Astrocyte of the cerebellum (primary cell): ENCODE results near the gene MAP2K4.
"Not testable (repeated sequence)": the region's sequence is repeated elsewhere in the genome, so short reads cannot be mapped to it uniquely, and the experiment has no call there.

Source experiments
- DNase-seq: peaks from one replicate; pipeline ENCODE4 v3.0.0-alpha.2; 2011; ENCODE audit warnings: low read depth
- H3K4me3 ChIP-seq: 2 replicates; pipeline ENCODE4 v1.5.1; 2011; ENCODE audit warnings: mild to moderate bottlenecking, low read depth, low read length, moderate library complexity
- CTCF ChIP-seq: IDR thresholded peaks from 2 replicates; pipeline ENCODE4 v1.5.1; 2012; ENCODE audit warnings: low read length, low read depth, moderate library complexity, mild to moderate bottlenecking; ENCODE audit errors: missing control alignments
- in situ Hi-C: cut with HindIII; loops from 2 replicates; pipeline ENCODE4 v1.10.0; 2017; ENCODE audit warnings: low sequenced_read_pairs

Gene MAP2K4

GRCh38 chr17:12020642-12021622 lies at the start of gene MAP2K4:
TSS of gene MAP2K4 (plus strand) at chr17:12020877. CDS start at chr17:12020887, 10 bp downstream.
- peak; percentile 68 for DNase-seq
- in situ Hi-C loops: no loop called here
- H3K4me3 ChIP-seq: peak within 1 kb of the TSS; percentile 62
- no peak for TF ChIP-seq CTCF

- DNase-seq, H3K4me3 ChIP-seq, in situ Hi-C loops: not testable (repeated sequence)
Observed at GRCh38 chr17:11972741-11973140, 47.9 kb upstream of the MAP2K4 start.

GRCh38 chr17:11979795-11980194 lies 40.9 kb upstream of the MAP2K4 start:
- in situ Hi-C loops: no loop called here
- TF ChIP-seq CTCF: no peak
- DNase-seq: no peak
- H3K4me3 ChIP-seq: no peak overlapping the region

- peak; percentile 34 for TF ChIP-seq CTCF
- no peak overlapping the region for H3K4me3 ChIP-seq
- in situ Hi-C loops: no loop called here
- no peak for DNase-seq
Observed at GRCh38 chr17:11980813-11981212, 39.9 kb upstream of the MAP2K4 start.

- H3K4me3 ChIP-seq: no peak overlapping the region
- no peak for TF ChIP-seq CTCF
- DNase-seq: no peak
- in situ Hi-C loops: no loop called here
Observed at GRCh38 chr17:11981862-11982261, 38.8 kb upstream of the MAP2K4 start.

- no peak for TF ChIP-seq CTCF
- in situ Hi-C loops: no loop called here
- peak; percentile 52 for DNase-seq
- H3K4me3 ChIP-seq: no peak overlapping the region
Observed at GRCh38 chr17:11986179-11986941, 34.3 kb upstream of the MAP2K4 start.
